Measurements from ENCODE around the gene CLEC16A.

Gene CLEC16A

GRCh38 chr16:11145173-11145818, 200.9 kb downstream of the CLEC16A start:
- no peak for DNase-seq

- DNase-seq: no peak
Observed at GRCh38 chr16:11145819-11146211, 201.5 kb downstream of the CLEC16A start.

GRCh38 chr16:11147033-11147753, 202.8 kb downstream of the CLEC16A start:
- DNase-seq: no peak

- DNase-seq: no peak
Observed at GRCh38 chr16:11147754-11148444, 203.5 kb downstream of the CLEC16A start.

- DNase-seq: no peak
Observed at GRCh38 chr16:11149011-11149616, 204.8 kb downstream of the CLEC16A start.

GRCh38 chr16:11150190-11150589, 205.8 kb downstream of the CLEC16A start:
- DNase-seq: no peak

GRCh38 chr16:11151156-11151884, 207.0 kb downstream of the CLEC16A start:
- no peak for DNase-seq

GRCh38 chr16:11151885-11152629, 207.7 kb downstream of the CLEC16A start:
- no peak for DNase-seq

GRCh38 chr16:11152677-11153331, 208.4 kb downstream of the CLEC16A start:
- DNase-seq: no peak

GRCh38 chr16:11155284-11155806, 211.0 kb downstream of the CLEC16A start:
- no peak for DNase-seq

- no peak for DNase-seq
Observed at GRCh38 chr16:11156401-11156800, 212.0 kb downstream of the CLEC16A start.

- no peak for DNase-seq
Observed at GRCh38 chr16:11157143-11157542, 212.8 kb downstream of the CLEC16A start.

- no peak for DNase-seq
Observed at GRCh38 chr16:11158018-11158417, 213.7 kb downstream of the CLEC16A start.

GRCh38 chr16:11159282-11159681, 214.9 kb downstream of the CLEC16A start:
- DNase-seq: no peak

GRCh38 chr16:11160676-11161115, 216.3 kb downstream of the CLEC16A start:
- DNase-seq: no peak

- no peak for DNase-seq
Observed at GRCh38 chr16:11161439-11161838, 217.1 kb downstream of the CLEC16A start.

- no peak for DNase-seq
Observed at GRCh38 chr16:11161974-11162373, 217.6 kb downstream of the CLEC16A start.

- DNase-seq: no peak
Observed at GRCh38 chr16:11162586-11163268, 218.4 kb downstream of the CLEC16A start.

GRCh38 chr16:11163761-11164261, 219.4 kb downstream of the CLEC16A start:
- DNase-seq: no peak

All from cortex of kidney (tissue), 1 donor.